HG03064 (cell line): Measurements from ENCODE around the gene DLG5.

Experiments used
- ATAC-seq: cut with Tn5 transposase; IDR thresholded peaks from one replicate; pipeline ENCODE4 v1.9.1; 2021; ENCODE audit warnings: low read depth; ENCODE audit not compliant: unreplicated experiment

The DLG5 gene

DNA sequence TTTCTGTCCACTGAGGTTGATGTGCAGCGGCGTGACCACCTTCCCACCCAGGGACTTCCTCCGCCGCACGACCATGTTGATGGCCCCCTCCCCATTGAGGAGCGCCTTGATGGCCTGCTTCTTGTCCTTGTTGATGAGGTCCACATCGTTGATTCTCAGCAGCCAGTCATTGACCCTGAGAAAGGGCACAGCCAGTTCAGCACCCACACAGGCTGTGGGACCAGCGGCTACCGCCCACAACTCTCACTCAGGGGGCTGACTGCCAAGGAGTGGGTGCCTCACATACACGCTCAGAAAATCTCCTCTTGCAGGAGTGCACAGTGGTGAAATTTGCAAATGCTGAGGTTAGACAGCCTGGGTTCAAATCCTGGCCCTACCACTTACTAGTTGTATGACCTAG is 97.2 kb downstream of the DLG5 start:
- ATAC-seq: no peak

DNA sequence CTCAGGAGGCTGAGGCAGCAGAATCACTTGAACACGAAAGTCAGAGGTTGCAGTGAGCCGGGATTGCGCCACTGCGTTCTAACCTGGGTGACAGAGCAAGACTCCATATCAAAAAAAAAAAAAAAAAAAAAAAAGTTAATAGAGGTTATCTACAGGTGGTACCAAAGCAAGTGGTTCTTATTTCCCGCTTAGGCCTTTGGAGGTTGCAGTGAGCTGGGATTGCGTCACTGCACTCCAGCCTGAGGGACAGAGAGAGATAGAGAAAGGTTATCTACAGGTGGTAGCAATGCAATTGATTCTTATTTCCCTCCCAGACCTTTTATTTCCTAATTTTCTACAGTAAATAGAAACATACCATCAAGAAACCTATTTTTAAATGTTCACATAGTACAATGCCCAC is 98.2 kb downstream of the DLG5 start:
- no peak for ATAC-seq

DNA sequence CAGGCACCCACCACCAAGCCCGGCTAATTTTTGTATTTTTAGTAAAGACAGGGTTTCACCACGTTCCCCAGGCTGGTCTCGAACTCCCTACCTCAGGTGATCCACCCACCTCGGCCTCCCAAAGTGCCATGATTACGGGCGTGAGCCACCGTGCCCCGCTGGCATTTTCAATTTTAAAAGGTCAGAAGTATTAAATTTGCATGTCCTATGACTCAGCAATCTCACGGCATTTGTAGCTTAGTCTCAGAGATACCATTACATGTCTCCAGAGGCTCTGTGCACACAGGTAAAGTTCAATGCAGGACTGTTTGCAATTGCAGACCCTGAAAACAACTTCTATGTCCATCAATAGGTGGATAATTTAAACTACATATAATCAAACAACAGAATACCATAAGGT is 99.2 kb downstream of the DLG5 start:
- ATAC-seq: no peak

DNA sequence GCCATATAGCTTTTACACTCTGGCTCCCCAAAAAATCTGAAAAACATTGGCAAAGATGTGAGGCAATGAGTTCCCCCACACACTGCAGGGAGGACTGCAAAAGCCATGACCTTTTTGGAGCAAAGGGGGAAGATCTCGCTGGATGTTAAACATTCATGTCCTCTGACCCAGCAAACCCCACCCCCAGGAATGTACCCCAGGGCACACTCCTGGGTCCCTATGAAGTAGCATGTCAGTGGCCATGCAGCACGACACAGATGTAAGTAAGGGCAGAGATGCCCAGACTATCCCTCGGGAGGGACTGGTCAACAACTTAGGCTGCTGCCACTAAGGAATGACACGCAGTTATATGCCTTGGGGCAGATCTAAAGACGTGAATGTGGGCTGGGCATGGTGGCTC is 100.6 kb downstream of the DLG5 start:
- no peak for ATAC-seq

DNA sequence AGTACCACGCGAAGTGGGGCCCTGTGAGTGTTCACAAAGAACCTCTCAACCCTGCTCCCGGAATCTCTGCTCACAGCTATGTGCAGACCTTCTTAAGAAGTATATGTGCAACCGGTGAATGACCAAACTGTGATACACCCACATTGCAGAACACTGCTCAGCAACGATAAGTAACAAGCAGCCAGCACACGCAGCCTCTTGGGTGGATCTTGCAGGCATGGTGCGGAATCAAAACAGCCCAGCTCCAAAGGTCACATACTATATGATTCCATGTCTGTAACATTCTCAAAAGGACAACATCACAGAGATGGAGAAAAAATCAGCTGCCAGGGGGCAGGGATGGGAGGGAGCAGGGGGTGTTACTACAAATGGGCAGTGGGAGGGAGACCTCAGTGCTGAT is 101.6 kb downstream of the DLG5 start:
- ATAC-seq: no peak

DNA sequence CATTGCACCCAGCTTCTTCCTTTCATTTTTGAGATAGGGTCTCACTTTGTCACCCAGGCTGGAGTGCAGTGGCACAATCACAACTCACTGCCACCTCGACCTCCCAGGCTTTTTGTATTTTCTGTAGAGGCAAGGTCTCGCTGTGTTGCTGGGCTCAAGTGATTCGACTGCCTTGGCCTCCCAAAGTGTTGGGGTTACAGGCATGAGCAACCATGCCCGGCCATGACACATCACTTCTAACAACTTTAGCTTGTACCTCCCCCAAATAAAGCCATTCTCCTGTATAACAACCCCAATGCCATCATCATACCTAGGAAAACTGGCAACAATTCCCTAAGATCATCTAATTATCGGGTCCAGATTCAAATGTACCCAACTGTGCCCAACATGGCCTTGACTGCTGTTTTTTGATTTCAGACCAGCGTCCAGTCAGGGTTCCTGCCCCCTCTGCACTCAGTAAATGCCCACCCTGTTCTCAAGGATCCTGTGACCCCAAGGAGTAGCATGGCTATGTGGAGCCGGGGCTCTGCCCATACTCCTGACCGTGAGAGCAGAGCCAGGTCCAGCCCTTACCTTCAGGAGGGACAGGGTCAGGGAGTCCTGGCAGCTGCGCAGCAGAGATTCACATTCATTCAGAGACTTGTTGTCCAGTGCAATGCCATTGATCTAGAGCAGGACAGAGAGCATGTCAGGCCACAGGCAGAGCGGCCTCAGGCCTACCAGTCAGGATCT is 102.6 kb downstream of the DLG5 start:
- ATAC-seq: no peak

DNA sequence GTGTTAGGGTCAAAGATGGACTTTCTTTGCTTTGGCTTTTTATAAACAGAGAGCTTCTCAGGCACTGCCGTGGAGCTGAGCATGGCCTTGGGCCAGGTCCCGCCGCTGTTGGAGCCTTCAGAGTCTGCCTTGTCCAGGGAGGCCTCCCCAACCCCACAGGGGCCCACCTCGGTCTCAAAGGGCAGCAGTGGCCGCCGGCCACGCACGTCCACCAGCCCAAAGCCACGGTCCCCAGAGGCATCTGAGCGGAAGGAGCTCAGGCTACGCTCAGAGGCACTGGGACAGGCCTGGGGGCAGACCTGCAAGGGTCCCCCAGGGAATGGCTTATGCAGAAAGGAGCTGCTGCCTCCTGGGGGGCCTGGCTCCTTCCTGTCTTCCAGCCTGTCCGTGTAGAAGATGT is 105.0 kb downstream of the DLG5 start:
- ATAC-seq: no peak

DNA sequence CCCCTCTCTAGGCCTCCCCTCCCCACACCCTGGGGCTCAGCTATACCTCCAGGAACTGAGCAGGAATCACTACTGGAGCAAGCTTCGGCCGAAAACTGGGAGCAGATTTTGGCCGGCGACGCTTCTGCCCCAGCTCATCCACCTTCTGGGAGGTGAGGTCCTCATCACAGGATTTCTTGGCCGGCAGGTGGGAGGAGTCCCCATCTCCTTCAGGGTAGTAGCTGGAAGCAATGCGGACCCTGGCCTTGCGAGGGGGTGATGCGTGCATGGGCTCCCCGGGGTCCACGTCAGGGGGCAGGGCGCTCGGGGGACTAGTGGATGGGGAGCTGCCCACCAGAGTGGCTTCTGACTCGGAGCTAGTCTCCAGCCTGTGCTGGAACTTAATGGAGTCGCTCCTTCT is 105.5 kb downstream of the DLG5 start:
- ATAC-seq: no peak

DNA sequence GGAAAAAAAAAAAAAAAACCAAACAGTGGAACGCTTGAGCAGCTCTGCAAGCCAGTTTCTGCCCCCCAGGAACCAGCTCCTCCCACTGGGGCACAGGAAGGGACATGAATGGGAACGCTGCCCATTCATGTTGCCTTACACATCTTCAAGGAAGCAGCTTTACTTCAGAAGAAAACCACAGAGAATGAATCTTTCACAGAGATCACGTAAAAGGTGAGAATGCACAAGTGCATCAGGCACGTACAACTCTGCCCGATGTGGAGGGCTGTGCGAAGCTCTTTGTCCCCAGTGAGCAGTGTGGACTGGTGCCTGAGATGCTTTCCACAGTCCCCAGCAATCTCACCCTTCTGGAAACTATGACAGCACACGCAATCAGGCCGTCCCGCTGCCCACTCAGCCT is 106.2 kb downstream of the DLG5 start:
- ATAC-seq: no peak

DNA sequence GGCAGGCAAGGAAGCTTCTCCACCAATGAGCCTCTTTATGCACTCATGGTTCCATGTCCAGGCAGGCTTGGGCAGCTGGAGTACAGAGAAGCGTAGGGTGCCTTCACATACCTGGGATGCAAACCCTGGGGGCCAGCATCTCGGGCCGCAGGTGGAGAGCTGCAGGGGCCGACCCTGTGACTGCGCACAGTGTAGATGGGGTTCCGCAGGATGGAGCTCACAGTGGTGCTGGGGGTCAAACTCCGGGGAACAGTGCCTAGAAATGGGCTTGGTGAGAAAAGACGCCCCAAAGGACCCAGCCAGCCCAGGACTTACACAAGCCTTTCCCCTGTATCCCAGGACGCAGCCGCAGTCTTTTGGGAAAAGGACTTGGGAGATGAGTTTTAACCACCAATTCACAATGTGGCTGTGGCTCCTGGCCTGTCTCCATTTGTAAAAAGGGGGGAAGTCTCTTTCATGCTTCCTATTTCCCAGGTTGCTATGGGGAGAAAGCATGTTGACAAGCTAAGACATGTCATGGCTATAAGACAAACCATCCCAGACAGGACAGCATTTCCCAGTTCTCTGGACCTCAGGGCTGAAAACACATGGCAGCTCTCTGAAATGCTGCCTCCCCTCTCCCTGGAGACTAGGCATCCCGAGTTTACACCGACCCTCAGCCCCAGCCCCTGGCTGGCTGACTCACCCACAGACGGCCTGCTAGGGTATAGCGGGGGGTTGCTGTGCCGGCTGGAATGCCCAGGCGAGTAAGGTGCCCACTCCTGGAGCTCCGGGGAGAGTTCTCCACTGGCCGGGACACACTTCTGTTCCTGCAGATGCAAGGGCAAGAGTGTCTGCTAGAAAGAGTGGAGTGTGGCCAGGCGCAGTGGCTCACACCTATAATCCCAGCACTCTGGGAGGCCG is 107.1 kb downstream of the DLG5 start:
- no peak for ATAC-seq

DNA sequence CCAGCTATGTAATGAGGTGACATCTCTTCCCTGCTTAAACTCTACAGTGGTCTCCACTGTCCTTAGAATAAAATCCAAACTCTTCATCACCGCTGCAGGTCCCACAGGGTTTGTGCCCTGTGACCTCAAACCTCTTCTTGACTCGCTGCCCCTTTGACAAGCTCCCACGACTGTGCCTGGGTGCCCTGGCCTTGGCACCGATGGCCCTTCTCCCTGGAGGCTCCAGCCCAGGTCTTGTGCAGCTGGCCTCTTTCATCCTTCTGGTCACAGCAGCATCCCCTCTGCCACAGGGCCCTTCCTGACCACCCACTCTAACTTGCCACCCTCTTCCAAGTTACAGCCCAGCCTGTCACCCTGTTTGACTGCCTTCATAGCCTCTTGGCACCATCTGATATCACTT is 108.2 kb downstream of the DLG5 start:
- no peak for ATAC-seq

DNA sequence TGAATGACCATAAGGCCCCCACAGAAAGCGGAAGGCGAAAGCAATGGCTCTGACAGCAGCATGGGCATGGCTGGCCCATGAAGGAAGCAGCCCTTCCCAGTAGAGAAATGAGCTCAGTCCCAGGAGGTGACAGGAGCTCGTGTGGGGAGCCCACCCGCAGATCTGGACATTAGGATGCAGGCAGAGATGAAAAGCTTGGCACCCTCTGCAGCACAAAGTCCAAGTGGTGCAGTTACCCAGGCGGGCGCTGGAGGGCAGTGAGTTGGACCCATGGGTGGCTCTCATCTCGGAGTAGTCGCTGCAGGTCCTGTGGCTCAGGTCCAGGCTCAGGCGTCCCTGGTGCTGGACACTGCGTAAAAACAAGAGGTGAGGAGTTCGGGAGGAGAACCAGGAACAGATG is 109.0 kb downstream of the DLG5 start:
- no peak for ATAC-seq

DNA sequence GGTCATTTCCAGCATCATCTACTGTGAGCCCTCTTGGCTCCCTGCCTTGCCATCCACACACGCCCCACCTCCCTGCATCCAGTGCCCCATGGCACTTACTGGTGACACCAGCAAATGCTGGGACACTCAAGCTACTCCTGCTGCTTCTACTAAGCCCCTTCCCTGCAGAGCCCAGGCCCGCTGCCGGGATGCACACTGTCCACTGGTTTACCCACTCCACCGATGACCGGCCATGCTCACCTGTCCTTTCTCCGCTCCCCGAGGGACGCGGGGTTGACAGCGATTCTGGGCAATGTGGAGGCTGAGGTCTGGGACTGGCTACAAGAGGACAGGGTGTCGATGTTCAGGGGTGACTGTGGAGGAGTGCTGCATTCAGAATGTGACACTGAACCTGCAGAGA is 110.2 kb downstream of the DLG5 start:
- ATAC-seq: no peak

DNA sequence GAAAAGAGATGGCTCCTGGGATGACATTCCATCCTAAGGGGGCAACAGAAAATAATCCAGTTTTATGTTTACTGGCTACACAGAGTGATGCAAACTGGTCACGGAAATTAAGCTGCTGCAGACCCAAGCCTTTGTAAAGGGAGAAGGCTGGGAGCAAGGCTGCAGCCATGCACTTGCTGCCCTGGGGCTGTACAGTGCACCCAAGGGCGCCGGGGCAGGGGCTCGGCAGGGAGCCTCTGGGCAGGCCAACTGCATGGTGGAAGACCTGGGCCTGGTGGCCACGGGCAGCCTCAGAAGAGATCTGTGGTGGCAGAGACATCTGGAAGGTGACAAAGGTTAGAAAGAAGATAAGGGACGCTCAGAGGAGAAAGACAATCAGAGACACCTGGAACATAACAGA is 113.8 kb downstream of the DLG5 start:
- no peak for ATAC-seq

DNA sequence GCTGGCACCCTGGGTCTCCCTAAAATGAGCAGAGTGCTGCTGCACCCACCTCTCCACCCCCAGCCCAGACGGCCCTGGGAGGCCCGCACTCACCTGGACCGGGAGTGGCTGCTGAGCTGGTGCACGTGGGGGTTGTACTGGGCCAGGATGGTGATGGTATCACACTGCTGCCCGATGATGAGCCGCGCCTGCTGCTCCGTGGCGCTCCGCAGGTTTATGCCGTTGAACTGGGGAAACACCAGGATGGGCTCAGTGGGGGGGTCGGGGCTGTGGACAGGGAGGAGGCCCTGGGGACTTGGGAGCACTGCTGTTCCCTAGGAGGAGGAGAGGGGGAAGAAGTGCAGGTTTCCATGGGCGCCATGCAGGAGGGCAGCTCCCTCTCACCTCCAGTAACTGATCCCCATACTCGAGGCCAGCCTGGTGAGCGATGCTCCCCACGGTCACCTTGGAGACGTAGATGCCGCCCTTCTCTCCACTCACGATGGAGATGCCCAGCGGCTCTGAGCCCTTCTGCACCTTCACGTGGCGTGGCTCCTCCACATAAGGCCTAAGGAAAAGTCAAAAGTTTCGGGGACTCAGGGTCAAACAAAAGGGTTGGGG is 114.6 kb downstream of the DLG5 start:
- no peak for ATAC-seq

DNA sequence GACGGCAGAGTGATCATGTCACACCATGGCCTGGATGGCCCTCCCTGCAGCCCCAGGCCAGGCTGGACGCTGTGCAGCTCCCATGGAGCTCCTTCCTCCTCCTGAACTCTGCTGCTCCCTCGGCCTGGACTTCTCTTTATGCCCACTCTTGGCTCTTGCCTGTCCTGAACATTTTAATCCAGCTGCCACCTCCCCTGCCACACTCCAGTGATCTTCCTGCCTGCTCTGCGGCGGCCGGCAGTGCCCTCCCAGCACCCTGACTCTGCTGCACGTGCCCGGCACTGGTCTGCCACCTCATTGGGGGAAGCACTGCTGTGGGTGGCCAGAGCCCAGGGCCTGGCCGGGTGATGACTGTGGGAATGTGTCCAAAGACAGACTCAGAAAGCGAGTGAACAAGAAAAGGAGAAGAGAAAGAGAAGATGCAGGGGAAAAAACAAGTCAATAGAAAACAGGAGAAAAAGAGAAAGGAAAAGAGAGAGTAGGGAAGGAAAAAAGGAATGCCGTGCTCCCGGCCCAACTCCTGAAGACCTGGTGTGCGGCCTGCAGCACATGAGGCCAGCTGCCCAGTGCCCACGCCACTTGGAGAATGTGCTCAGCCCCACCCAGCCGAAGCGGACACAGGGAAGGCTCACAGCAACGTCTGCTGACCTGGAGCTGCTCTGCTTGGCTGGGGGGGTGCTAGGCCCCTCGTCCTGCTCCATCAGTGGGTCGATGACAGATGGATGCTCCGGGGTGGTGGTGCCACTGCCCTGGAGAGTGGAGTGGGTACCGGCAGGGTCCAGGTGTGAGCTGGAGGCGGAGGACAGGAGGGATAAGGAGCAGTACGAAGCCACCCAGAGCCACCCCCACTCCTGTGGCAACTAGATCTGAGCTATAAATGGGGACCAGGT is 115.9 kb downstream of the DLG5 start:
- ATAC-seq: no peak

DNA sequence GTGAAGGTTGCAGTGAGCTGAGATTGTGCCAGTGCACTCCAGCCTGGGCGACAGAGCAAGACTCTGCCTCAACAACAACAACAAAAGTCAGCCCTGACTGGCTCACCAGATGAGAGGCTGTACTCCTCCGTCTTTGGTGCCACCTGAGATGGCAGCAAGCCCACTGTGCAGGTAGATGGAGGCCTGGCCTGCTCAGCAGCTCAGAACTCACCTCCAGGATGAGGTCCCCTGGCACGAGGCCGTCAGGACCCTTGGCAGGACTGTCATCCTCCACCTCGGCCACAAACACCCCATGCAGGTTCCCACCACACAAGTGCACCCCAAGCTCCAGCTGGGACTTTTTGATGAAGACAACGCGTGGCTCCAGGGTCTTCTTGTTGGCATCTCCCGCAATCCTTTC is 117.2 kb downstream of the DLG5 start:
- ATAC-seq: no peak

DNA sequence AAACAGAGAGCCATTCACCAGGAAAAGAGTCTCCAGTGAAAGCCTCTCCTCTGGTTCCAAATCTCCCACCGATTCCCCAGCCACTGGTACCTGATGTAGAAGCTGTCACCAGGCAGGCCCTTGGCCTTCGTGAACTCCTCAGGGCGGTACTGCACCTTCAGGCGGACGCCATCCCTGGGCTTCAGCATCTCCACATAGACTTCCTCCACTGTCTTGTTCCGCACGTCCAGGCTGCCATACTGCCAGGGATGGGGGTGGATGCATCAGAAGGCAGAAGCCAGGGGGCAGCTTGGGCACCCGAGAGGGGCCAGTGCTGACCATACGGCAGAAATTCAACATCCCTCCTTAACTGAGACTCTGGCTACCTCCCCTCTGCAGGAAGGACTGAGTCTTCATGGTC is 118.8 kb downstream of the DLG5 start:
- no peak for ATAC-seq

DNA sequence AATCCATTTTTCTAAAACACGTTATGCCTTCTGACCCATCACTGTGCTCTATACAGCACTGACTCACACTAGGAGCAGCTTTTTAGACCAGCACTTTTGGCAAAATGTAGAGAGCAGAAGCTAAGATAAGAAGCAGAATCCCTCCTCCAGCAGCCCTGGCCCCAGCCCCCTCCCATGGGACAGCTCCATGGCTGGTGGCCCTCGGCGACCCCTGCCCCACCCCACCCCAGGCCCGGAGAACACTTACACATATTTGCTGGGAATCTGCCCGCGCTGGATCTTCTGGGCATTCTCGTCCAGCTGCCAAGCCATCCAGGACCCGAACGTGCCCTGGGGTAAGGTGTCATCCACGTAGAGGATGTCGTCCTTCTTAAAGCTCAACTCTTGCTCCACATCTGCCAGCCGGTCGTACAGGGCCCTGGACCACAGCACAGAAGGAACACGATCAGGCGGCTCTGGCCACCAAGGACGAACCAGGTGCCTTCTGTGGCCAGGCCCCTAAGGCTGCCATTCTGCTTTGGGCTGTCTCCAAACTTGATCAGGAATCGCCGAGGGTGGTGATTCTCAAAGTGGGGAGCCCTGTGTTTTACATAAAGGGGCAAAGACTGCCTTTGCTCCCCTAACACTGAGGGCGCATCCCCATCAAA is 119.9 kb downstream of the DLG5 start:
- no peak for ATAC-seq

DNA sequence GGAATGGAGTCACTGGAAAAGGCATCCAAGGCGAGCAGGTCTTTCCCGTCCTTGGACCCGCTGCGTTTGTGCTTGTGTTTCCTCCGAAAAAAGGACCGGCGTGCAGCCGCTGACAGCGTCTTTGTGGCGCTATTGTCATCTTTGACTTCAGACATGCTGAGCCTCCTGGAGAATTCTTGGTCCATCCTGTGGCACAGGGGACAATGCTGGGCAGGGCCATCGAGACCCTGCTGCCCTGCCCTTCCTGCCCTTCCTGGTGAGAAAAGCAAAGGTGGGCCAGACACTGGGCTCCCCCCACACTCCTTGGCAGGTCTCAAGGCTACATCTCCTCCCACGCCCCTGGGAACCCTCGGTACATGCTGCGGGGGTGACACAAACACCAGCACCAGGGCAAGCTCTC is 120.9 kb downstream of the DLG5 start:
- ATAC-seq: no peak
